Stimulated activated CD4-positive, alpha-beta T cell treated with anti-CD3 and anti-CD28 coated beads, TNF-alpha, amount 100 ng/mL, for 48 hours (primary cell): ENCODE measurements around the gene EIF4EBP3.
A peak's percentile ranks its signal among the peaks of the same experiment; 100 is the strongest.

Experiments
- DNase-seq, 3 donors: peaks; one replicate each; pipeline ENCODE4 v3.0.0-alpha.2; 2020; ENCODE audit warnings: low read depth in 3 of 3

The EIF4EBP3 gene

GRCh38 chr5:140547508-140548299, at the start of gene EIF4EBP3:
TSS of gene EIF4EBP3 (plus strand) at chr5:140547662. CDS start at chr5:140547738, 76 bp downstream.
- peak; percentile 72 to 86 (median 80) for DNase-seq

- DNase-seq: no peak
Measured at GRCh38 chr5:140497897-140498296, 49.6 kb upstream of the EIF4EBP3 start.

GRCh38 chr5:140498591-140498990, 48.9 kb upstream of the EIF4EBP3 start:
- no peak for DNase-seq

- DNase-seq: no peak
Measured at GRCh38 chr5:140502834-140503233, 44.6 kb upstream of the EIF4EBP3 start.

DNA sequence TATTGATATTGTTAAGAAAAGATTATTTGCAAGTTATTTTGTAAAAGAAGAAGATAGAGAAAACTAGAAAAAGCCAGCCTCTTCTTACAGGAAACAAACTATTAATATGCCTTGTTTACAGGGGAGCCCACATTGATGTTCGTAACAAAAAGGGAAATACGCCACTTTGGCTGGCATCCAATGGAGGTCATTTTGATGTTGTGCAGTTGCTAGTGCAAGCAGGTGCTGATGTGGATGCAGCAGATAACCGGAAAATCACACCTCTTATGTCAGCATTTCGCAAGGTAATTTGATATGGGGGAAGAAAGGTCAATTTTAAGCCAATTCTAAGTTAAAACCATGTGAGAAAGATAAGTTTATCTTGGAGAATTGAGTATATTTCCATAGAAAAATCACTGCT, 37.6 kb upstream of the EIF4EBP3 start:
- no peak for DNase-seq

GRCh38 chr5:140513124-140513523, 34.3 kb upstream of the EIF4EBP3 start:
- DNase-seq: no peak

GRCh38 chr5:140524003-140524402, 23.5 kb upstream of the EIF4EBP3 start:
- DNase-seq: no peak

- DNase-seq: no peak
Measured at GRCh38 chr5:140540227-140540626, 7.2 kb upstream of the EIF4EBP3 start.

DNA sequence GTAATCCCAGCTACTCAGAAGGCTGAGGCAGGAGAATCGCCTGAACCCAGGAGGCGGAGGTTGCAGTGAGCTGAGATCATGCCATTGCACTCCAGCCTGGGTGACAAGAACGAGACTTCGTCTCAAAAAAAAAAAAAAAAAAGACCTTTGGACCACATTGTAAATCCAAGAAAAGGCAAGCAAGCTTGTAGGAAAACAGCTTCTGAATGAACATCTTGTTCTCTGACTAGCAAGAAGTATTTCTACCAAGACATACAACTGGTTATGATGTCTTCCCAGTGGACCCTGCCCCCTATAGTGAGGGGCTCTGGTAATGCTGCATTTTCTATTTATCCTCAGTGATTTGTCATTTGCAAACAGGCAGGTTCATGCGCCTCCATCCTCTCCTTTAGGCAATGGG, 4.5 kb upstream of the EIF4EBP3 start:
- no peak for DNase-seq

DNA sequence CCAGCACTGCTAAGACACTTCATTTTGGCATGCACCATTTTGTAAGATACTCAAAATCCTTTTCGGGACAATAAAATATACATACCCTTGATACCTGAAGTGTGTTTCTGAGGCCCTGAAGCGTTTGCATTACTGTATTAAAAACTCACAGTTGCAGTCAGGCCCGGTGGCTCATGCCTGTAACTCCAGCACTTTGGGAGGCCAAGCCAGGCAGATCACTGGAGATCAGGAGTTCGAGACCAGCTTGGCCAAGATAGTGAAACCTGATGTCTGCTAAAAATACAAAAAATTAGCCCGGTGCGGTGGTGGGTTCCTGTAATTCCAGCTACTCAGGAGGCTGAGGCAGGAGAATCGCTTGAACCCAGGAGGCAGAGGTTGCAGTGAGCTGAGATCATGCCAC, 2.5 kb upstream of the EIF4EBP3 start:
- DNase-seq: no peak

DNA sequence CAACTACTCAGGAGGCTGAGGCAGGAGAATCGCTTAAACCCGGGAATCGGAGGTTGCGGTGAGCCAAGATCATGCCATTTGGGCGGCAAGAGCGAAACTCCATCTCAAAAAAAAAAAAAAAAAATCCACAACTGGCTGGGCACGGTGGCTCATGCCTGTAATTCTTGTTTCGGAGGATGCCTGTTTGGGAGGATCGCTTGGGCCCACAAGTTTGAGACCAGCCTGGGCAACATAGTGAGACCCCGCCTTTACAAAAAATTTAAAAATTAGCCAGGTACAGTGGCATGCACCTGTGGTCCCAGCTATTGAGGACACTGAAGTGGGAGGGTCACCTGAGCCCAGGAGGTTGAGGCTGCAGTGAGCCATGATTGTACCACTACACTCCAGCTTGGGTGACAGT, 1.9 kb upstream of the EIF4EBP3 start:
- no peak for DNase-seq

- no peak for DNase-seq
Measured at GRCh38 chr5:140546851-140547507, 483 bp upstream of the EIF4EBP3 start.

DNA sequence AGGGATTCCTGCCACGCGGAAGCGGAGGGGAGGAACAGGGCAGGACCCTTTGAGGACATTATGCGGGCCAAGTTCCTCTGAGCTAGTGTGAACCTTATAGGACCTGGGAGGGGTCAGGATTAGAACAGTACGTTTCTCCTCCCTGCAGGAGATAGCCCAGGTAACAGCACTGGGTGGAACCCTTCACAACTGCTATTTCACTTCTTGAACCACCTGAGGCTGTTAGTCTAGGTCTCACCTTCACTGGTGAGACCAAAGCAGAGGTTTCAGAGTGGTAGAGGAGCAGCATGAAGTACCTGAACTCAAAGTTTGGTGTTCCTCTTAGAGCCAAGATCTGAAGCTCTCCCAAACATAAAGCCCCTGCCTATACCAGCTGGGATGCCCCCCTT, 832 bp downstream of the EIF4EBP3 start:
- DNase-seq: no peak

GRCh38 chr5:140548791-140549190, 1.3 kb downstream of the EIF4EBP3 start:
- no peak for DNase-seq

GRCh38 chr5:140549237-140550144, 2.0 kb downstream of the EIF4EBP3 start:
- DNase-seq: no peak

- no peak for DNase-seq
Measured at GRCh38 chr5:140550147-140551079, 3.0 kb downstream of the EIF4EBP3 start.

- DNase-seq: no peak
Measured at GRCh38 chr5:140551872-140552271, 4.4 kb downstream of the EIF4EBP3 start.

DNA sequence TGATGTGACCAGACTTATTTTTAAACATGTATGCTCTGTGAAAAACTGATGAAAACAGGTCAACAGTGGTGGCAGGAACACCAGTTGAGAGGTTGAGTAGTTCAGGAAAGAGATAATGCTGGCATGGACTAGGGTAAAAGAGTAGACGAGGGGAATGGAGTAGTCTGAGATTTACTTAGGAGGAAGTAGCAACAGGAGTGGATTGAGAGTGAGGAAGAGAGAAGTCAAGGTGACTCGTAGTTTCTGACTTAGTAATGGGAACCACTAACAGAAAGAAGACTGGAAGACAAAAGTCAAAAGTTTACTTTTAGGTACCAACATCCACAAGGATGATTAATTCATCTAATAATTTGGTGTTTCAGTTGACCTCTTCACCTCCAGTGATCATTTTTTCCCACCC, 6.2 kb downstream of the EIF4EBP3 start:
- no peak for DNase-seq

GRCh38 chr5:140554454-140554853, 7.0 kb downstream of the EIF4EBP3 start:
- no peak for DNase-seq

- DNase-seq: no peak
Measured at GRCh38 chr5:140555747-140556312, 8.4 kb downstream of the EIF4EBP3 start.

GRCh38 chr5:140556438-140556837, 9.0 kb downstream of the EIF4EBP3 start:
- DNase-seq: no peak
